Activated T-helper 1 cell treated with Interleukin-2 at 50 U/mL for 16 hours (primary cell): ENCODE results near the gene TP73.

Experiments used
- DNase-seq: peaks from one replicate; pipeline ENCODE4 v3.0.0-alpha.2; 2020; ENCODE audit warnings: low read depth

Gene TP73

DNA sequence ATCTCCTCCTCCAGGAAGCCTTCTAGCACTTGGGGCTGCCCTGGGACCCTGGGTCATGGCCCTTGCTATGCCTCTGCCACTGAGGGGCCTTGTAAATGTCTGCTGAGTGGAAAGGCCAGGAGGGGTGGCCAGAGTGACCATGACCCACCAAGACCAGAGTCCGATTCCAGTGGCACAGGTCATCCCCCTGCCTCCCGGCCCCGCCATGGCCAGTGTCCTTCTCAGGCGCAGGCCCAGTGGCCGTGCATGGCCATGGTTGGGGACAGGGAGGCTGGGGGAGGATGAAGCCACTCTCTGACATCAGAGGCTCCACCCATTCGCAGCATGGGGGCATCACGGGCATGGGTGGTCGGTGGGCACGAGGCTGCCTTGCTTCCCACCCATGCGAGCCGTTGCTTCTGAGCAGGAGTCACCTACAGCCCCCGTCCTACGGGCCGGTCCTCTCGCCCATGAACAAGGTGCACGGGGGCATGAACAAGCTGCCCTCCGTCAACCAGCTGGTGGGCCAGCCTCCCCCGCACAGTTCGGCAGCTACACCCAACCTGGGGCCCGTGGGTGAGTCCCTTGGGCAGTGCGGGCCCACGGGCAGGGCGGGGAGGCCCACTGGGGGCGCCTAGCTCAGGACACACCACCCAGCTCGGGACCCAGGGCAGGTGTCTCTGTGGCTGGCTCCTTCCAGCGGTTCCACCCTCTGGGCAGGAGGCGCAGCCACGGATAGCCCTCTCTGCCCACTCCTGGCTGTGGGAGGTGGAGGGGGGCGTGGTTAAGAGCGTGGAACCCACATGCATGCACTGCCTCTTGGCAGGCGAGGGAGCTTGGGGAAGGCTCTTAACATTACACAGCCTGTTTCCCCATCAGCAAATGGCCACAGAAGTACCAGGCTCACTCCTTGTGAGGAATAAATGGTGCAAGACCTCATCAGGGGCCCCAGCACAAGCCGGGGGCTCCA, 77.6 kb downstream of the TP73 start:
- DNase-seq: no peak

DNA sequence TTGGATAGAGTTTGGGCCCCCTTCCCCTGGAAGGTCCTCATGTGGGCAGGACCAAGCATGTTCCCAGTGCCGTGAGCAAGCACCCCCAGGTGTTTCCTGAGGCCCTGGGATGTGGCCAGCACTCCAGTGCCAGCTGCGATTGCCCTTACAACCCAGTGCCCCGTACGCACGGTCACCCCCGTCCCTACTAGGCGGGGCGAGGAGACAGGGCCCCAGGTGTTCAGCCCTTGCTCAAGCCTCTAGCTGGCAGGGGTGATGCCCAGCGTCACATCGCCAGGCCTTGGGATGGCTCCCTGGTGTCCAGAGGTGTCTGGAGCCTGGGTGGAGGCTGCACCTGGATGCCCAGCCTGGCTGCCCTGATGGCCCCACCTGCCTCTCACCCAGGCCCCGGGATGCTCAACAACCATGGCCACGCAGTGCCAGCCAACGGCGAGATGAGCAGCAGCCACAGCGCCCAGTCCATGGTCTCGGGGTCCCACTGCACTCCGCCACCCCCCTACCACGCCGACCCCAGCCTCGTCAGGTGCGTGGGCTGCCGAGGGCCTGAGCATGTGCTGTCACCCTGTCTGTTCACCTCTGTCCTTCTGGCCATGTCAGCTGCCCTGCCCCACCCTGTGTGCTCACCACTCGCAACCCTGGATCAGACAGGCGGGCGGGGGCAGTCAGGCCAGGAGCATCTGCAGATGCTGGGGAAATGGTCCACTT, 78.4 kb downstream of the TP73 start:
- no peak for DNase-seq

DNA sequence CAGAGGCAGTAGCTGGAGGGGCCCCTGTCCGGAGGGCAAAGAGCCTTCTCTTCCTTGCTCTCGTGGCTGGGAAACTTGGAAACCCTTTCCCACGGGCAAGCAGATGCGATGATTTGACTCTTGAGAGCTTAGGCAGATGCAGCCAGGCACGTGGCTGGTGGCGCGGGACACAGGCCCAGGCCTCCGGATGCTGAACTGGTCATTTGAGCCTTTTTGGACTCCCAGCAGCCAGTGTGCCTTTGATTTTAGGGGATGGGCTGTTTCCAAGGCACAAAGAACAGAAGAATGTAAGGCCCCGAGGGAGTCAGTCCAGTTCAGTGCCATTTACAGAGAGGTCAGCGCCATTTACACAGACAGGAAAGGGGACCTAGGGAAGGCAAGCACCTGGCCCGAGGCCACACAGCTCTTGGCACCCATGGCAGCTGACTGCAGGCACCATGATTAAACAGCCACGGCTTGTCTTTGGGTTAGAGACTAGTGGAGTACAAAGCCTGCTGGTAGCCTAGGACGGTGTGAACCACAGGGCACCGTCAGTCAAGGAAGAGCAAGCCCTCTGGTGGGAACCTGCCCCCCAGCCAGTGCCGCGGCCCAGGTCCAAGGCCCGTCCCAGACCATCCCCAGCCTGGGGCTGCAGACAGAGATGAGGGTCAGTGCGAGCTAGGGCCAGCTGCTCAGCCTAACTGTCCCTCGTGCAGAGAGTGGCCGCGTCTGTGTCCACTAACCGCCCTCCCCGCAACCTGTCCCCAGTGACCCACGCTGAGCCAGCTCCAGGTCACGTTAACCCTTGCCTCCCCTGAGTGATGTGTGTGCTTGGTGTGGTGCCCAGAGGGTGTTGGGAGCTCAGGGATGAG, 79.5 kb downstream of the TP73 start:
- DNase-seq: no peak

DNA sequence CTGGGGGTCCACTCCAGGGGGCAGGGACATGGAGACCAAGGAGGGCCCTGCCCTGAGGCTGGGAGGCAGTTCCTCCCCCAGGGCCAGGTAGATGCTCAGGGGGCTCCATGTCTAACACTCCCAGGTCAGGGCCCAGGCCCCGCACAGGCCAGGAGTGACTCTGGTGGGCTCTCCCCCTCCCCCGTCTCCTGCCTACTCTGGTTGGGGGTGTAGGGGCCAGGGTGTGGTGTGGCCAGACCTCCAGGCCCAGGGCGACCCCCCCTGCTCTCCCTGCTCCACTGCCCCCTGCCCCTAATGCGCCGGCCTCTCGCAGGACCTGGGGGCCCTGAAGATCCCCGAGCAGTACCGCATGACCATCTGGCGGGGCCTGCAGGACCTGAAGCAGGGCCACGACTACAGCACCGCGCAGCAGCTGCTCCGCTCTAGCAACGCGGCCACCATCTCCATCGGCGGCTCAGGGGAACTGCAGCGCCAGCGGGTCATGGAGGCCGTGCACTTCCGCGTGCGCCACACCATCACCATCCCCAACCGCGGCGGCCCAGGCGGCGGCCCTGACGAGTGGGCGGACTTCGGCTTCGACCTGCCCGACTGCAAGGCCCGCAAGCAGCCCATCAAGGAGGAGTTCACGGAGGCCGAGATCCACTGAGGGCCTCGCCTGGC, 80.2 kb downstream of the TP73 start:
- no peak for DNase-seq

DNA sequence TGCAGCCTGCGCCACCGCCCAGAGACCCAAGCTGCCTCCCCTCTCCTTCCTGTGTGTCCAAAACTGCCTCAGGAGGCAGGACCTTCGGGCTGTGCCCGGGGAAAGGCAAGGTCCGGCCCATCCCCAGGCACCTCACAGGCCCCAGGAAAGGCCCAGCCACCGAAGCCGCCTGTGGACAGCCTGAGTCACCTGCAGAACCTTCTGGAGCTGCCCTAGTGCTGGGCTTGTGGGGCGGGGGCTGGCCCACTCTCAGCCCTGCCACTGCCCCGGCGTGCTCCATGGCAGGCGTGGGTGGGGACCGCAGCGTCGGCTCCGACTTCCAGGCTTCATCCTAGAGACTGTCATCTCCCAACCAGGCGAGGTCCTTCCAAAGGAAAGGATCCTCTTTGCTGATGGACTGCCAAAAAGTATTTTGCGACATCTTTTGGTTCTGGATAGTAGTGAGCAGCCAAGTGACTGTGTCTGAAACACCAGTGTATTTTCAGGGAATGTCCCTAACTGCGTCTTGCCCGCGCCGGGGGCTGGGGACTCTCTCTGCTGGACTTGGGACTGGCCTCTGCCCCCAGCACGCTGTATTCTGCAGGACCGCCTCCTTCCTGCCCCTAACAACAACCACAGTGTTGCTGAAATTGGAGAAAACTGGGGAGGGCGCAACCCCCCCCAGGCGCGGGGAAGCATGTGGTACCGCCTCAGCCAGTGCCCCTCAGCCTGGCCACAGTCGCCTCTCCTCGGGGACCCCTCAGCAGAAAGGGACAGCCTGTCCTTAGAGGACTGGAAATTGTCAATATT, 81.0 kb downstream of the TP73 start:
- no peak for DNase-seq

- no peak for DNase-seq
Measured at GRCh38 chr1:3733883-3734589, 81.7 kb downstream of the TP73 start.

DNA sequence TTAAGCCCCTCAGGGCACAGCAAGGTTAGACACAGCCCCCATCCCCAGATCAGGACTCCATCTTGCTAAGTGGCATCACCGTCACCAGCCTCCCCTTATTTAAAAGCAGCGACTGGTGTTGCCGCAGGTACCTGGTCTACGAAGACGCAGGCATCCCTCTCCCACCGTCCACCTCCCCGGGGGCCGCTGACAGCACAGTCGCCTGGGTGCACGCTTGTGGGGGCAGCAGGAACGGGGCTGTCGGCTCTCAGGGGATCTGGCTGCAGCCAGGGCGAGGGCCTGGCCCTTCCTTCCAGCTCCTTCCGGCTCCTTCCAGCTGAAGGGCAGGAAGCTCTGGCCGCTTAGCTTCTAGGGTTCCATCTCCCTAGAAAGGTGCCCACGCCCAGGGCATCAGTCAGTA, 82.3 kb downstream of the TP73 start:
- no peak for DNase-seq

GRCh38 chr1:3735027-3735681, 82.8 kb downstream of the TP73 start:
- DNase-seq: no peak

- DNase-seq: no peak
Measured at GRCh38 chr1:3735688-3736087, 83.4 kb downstream of the TP73 start.

DNA sequence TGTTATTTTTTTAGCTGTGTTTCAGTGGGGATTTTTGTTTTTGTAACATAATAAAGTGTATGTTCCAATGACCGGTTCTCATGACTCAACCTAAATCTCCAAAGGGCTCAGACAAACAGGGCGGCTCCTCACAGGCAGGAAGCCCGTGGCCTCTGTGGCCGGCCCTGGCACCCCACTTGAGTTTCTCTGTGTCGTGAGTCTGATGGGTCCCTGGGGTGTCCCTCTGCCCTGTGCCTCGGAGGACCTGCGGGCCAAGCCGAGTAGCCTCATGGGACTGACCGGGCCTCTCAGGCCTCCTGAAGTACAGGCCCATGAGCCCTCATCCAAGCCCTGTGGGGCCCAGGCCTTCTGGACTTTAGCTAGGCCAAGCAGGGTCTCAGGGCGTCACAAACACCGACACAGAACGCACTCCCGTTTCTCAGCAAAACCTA, 83.8 kb downstream of the TP73 start:
- no peak for DNase-seq

- no peak for DNase-seq
Measured at GRCh38 chr1:3736708-3737107, 84.4 kb downstream of the TP73 start.

DNA sequence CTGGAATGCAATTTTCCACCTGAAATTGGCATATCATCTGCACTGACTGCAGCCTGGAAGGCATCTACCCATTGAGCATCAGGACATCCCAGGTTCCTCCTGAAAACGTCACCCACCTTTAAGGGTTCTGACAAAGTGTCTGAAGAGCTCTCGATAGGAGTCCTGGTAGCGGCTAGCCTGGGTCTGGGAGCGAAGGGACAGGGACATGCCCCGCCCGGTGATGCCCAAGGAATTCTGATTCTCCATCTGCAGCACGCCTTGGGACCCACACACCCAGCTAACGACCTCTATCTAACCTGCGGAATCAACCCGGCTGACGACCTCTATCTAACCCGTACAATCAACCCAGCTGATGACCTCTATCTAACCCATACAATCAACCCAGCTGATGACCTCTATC, 86.6 kb downstream of the TP73 start:
- no peak for DNase-seq

DNA sequence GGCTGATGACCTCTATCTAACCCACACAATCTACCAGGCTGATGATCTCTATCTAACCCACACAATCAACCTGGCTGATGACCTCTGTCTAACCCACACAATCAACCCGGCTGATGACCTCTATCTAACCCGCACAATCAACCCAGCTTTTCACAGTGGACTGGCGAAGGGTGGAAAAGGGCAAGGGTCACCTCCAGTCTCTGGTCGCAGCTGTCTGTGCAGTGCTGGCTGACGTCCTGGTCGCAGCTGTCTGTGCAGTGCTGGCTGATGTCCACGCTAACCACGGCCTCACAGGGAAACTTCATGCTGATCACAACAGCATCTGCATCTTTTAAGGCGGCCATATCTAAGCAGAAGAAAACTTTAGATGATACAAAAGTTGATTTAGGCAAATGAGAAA, 87.7 kb downstream of the TP73 start:
- DNase-seq: no peak

DNA sequence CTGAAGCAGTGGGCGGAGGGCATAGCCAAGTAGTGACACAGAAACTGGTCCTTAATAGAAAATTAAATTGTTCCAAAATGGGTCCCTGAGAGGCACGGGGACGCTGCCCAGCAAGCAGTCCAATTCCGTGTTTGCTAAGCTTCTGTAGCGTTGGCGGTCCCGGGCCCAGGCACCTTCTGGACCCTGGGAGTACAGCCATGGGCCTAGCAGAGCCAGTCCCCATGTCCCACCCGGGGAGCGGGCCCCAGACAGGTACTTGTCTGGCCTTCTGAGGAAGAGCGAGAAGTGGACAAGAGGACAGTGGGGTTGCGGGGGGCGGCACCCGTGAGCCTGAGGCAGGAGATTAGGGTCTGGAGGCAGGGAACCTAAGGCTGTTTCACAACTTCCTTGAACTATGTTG, 88.4 kb downstream of the TP73 start:
- no peak for DNase-seq

DNA sequence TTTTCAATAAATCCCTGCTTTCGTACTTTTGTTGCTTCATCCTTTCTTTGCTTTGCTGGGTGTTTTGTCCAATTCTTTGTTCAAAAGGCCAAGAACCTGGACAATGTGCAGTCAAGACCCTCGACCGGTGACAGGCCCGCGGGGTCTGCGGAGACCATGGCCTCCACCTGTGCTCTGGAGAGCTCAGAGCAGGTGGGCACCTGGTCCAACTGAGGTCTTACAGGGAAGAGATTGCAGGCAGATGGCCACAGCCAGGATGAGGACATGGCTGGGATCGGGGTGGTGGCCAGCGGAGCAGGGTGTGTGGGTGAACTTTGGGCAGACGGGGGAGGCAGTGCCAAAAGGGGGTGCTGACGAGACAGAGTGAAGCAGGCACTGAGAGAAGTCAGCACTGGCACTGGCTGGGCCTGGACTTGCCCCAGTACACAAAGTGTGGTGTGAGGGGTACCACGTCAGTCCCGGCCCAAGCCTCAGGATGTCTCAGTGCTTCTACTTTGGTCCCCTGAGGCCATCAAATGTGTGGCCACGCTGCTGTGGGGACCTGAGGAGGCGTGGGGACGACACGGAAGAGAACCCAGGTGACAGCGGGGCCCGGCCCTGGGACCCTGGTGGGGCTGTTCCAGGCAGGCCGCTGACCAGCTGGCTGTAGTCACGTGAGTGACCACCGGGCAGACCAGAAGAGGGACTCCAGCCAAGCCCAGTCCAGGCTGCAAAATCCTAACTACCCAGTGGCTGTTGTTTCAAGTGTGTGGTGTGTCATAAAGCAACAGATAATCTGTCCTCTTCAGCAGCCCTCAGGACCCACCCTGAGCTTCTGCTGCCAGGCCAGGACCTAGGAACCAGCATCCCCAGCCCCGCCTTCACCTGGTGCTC, 89.5 kb downstream of the TP73 start:
- no peak for DNase-seq

DNA sequence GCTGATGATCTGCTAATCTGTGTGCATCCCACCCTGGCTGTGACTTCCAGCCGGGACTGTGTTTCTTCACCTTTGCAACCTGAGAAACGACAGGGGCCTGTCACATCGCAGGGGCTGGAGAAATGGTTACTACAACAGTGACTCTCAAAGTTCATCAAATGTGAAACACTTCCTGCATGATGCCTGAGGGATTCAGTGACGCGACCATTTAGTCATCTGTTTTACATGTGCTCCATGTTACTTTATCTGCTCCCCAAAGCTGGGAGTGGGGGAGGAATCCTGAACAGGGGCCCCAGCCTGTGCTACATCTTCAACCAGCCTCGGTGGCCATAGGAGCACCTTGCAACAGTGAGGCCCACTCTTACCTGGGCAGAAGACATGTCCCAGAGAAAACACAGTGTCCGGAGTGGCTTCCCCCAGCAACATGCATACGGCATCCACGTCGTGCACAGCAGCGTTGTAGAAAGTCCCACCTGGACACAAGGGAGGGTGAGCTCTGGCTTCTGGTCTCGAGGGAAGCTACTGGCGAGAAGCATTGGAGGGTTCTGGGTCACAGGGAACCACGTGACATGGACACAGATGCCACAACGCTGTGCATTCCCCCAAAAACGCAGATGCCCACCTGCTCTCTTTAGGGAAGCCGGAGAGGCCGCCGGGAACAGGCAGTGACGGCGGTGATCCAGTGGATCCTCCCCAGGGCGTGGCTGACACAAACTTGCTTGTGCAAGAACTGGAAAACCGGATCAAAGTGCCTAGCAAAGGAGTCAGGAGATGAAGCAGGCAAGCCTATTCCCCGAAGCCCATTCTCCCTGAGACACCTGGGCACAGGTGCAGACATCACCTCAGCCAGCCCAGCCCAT, 90.4 kb downstream of the TP73 start:
- DNase-seq: no peak

GRCh38 chr1:3743421-3743820, 91.1 kb downstream of the TP73 start:
- no peak for DNase-seq

DNA sequence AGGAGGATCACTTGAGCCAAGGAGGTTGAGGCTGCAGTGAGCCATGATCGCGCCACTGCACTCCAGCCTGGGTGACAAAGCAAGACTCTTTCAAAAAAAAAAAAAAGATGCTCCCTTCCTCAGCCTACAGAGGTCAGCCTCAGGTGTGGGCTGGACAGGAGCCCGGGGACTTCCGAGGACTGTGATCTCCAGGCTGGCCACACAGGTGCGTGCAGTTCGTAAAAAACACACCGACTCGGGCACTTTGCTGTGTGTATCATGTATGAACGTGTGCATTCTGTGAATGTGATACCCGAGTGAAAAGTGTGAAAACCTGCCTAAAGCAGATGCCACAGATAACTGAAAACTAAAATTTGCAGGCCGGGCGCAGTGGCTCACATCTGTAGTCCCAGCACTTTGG, 91.5 kb downstream of the TP73 start:
- no peak for DNase-seq
